HG03097 (cell line): Measurements from ENCODE around the gene BRWD1.
"Not testable (repeated sequence)": the region's sequence is repeated elsewhere in the genome, so short reads cannot be mapped to it uniquely, and the experiment has no call there.

Source experiments
- ATAC-seq: cut with Tn5 transposase; IDR thresholded peaks from one replicate; pipeline ENCODE4 v1.9.1; 2021; ENCODE audit not compliant: unreplicated experiment, low FRiP score

The BRWD1 gene

GRCh38 chr21:39144191-39144590, 169.2 kb downstream of the BRWD1 start:
- ATAC-seq: no peak

GRCh38 chr21:39142972-39143371, 170.5 kb downstream of the BRWD1 start:
- ATAC-seq: no peak

- ATAC-seq: no peak
These were observed 171.9 kb downstream of the BRWD1 start for GRCh38 chr21:39141502-39141901.

GRCh38 chr21:39137248-39138178, 175.9 kb downstream of the BRWD1 start:
- no peak for ATAC-seq

GRCh38 chr21:39136711-39137110, 176.7 kb downstream of the BRWD1 start:
- ATAC-seq: no peak

GRCh38 chr21:39136138-39136537, 177.3 kb downstream of the BRWD1 start:
- ATAC-seq: not testable (repeated sequence)

- ATAC-seq: no peak
These were observed 179.1 kb downstream of the BRWD1 start for GRCh38 chr21:39134288-39134810.
